Suppressor macrophage treated with lipopolysaccharide for 4 hours (primary cell): ENCODE data around the gene LRP2.
A peak's percentile ranks its signal among the peaks of the same experiment; 100 is the strongest.
"Not testable (repeated sequence)": the region's sequence is repeated elsewhere in the genome, so short reads cannot be mapped to it uniquely, and the experiment has no call there.

Source experiments
- DNase-seq: peaks from one replicate; pipeline ENCODE4 v3.0.0-alpha.2; 2020

LRP2 gene

DNA sequence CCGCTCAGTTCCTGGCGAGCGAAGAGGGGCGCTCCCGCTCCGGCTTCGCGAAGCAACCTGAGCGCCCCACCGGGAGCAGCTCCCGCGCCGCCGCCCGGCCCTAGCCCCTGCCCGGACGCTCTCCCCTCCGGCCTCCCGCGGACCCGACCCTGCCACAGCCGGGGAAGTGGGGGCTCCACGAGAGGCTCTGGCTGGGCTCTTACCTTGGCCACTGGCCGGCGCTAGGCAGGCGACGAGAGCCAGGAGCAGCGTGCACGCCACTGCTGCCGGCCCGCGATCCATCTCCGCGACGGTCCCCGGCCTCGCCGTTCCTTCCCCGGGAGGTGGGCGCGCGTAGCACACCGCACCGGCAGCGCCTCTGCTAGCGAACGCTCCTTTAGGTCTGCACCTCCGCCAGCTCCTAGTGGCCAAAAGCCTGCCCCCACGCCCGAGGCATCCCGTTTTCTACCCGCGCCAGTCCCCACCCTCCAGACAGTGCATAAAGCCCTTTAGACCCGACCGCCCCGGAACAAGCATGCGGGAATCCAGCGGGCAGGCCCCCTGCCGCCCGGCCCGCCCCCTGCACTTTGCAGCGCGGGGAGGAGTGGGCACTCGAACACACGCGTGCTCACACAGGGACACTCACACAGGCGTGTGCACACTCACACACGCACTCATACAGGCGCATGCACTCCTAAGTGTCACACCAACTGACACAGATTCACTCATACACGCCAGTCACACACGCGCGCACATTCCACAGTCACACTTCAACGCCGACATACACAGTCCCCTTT is at the start of gene LRP2:
LRP2 (minus strand) TSS at position 417 of the 776 bp plus-strand sequence; CDS start at position 282, 135 bp downstream.
- DNase-seq, result peak; percentile 15

DNA sequence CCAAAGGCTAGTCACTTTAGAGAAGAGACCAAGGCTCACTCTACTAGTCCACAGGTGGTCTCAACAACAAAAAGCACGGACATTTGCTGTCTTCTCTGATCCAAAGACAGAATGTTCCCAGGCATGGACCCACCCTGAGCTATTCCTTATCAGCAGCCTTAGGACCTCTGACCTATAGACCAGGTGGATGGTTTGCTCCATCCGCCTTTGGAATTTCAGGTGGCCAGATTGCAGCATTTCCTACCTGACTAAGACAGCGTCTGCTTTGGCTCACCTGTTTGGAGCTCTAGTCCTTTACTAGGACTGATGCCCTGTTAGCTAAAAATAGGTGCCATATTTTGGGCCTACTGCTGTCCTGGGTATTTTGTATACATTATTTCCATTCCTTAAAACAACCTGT is 44.6 kb upstream of the LRP2 start:
- no peak for DNase-seq

GRCh38 chr2:169399491-169399890 is 37.2 kb upstream of the LRP2 start:
- not testable (repeated sequence) for DNase-seq

- peak; percentile 6 for DNase-seq
Observed at GRCh38 chr2:169397697-169398096, 35.4 kb upstream of the LRP2 start.

DNA sequence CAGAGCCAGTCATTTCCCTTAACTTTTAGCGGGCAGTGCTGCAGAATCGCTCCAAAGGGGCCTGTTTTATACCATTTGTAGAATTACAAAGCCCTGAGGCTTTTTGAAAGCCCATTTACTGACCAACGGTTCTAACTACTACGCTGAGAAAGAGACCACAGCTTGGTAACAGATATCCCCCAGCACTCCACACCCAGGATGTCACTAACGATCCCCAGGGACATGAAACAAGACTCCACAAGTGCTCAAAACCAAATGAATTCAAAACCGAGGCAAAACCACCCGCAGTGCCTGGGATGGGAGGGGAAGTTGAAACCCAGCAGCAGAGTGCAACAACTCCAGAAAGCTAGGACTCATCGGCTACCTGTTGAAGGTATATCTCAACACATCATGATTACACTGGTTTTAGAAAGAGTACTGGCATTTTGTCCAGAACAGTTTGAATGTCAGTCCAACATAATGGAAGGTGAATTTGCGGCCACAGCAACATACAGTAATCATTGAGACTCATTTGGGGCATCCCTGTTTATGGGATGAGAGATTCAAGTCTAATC is 33.6 kb upstream of the LRP2 start:
- DNase-seq, result no peak

DNA sequence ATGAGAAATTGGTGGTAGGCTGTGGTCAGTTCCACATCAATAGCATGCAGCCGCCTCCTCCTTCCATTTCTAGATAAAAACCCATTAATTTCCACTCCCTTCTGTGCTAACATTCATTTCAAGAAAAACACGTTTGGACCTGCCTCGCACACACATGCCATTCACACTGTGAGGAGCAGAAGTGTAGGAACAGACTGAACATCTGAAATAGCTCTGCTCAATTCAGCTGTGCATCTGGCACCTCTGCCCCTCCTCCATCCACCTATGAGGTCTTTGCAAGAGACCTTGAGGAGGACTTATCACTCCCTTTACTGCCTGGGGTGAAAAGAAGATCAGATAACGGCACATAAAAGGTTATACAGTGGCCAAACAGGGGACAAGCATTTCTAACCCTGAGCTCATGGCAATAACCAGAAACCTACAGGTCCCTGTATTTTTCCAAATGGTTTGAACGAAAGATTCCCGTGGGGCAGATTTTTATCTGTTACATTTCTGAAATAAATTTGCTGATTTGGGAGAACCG is 30.8 kb upstream of the LRP2 start:
- no peak for DNase-seq

DNA sequence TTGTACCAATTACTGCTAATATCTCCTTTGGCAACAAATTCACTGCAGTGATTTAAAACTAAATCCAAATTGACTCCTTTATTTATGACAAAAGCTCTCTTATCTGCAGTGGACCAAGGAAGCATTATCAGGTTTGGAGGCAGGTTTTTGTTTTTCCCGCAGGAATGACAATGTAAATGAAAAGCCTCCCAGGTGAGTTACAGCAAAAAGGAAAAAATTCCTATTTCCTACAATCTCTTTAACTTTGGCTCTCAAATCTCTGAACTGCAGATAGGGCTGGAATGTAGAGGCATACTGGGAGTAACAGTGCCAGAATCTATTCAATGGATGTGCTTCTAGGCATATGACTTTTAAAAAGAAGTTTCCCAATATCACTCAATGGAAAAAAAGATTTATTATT is 28.9 kb upstream of the LRP2 start:
- DNase-seq, result no peak

GRCh38 chr2:169388161-169388560 is 25.8 kb upstream of the LRP2 start:
- DNase-seq, result no peak

GRCh38 chr2:169386722-169387121 is 24.4 kb upstream of the LRP2 start:
- no peak for DNase-seq

DNA sequence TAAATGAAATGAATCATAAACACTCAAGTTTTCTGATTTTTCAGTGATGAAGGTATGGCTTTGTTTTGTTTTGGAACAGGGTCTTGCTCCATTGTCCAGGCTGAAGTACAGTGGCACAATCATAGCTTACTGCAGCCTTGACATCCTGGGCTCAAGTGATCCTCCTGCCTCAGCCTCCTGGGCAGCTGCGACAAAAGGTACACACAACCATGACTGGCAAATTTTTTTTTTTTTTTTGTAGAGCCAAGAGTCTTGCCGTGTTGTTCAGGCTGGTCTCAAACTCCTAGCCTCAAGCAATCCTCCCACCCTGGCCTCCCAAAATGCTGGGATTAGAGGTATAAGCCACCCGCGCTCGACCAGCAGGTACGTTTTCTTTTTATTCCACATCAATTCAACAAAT is 22.5 kb upstream of the LRP2 start:
- no peak for DNase-seq

DNA sequence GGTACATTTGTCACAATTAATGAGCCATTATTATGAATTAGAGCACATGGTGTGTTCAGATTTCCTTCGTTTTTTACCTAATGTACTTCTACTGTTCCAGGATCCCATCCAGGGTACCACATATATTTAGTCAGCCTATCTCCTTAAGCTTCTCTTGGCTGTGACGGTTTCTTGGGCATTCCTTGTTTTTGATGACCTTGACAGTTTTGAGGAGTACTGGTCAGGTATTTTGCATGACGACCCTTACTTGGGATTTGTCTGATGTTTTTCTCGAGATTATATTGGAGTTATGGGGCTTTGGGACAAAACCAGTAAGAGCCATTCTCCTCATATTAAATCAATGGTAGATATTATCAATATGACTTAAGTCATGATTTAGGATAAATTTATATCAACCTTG is 10.2 kb upstream of the LRP2 start:
- DNase-seq, result no peak

DNA sequence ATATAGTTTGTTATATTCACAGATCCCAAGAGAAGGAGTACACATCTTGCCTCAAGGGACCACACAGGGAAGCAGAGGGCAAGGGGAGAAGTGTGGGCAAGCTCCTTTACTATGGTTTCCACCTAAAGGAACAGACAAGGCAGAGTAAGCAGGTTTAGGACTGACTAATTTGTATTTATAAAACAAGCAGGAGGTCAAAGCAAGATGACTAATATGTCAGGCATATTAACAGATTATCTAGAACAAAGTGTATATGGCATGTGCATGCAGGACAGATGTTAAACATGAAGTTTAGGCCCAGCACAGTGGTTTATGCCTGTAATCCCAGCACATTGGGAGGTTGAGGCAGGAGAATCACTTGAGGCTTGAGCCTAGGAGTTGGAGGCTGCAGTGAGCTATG is 3.7 kb upstream of the LRP2 start:
- no peak for DNase-seq

- DNase-seq, result peak; percentile 53
Observed at GRCh38 chr2:169365029-169365480, 2.7 kb upstream of the LRP2 start.

DNA sequence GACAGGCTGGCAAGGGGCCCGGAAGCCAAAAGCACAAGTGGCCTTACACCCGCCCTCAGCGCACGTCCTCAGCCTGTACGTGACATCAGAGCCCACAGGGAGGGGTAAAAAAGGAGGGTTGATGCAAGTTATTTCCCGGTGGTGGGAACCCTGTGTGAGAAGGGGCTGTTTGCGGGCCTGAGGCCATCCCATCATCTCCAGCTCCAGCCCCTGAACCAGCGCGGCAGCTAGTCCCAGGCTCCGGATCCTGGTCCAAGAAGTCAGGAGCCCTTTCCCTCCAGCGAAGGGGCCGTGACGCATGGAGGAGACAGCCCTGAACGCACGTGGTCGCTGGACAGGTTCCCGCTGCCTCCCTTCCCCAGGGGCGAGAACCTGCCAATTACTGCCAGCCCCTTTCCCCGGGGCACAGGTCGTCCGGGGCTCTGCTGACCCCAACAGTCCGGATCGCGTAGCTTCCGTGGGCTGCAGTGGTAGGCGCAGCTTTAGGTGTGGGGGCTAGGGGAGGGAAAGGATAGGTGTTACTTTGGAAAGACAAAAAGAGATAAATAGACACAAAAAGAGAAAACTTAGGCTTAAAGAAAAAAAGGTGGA is 1.3 kb upstream of the LRP2 start:
- peak; percentile 68 for DNase-seq

GRCh38 chr2:169362894-169363559 is 693 bp upstream of the LRP2 start:
- peak; percentile 38 for DNase-seq

GRCh38 chr2:169361706-169362117 is 622 bp downstream of the LRP2 start:
- peak; percentile 11 for DNase-seq

DNA sequence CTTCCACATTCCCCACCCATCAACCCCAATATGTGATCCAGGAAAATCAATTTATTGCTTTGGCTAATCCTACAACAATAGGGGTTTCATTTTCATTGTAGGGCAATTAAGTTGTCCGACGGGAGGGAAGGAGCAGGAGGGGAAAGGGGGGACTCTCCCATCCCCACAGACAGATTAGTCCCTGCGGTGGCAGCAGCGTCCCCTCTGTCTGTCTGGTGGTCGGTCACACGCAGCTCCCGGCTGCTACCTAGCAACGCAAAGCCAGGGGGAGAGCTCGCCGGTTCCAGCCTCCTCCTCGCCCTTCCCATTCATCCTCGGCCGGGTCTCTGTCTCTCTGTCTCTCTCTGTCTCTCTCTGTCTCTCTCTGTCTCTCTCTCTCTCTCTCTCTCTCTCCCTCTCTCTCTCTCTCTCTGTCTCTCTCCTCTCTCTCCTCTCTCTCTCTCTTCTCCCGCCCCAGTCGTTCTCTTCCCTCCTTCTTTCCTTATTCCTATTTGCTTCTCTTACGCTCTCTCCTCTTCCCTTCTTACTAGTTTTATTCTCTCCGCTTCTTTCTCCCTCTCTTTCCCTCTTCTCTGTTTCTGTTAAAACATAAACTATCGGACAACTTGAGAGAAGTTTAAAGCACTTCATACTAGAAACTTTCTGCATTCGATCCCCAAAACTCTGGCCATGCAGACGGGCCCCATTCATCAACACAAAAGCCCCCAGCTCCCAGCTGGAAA is 1.2 kb downstream of the LRP2 start:
- DNase-seq, result no peak

GRCh38 chr2:169358016-169358415 is 4.3 kb downstream of the LRP2 start:
- DNase-seq, result no peak

DNA sequence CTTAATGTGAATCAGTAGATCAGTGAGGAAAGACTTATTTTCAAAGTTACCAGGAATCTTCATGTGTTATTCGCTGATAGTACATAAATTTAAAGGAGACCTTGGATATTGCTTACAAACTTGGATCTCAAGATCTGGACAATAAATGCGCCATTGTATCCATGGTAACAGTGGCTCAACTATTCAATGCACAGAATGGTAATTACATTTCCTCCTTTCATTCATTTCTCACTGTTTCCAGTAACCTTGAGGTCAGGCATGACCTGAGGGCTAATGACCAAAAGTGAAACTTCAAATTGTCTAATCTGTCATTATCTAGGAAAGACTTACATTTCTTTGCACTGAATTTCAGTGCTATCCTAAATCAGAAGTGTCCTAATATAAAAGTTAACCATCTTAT is 8.1 kb downstream of the LRP2 start:
- DNase-seq, result peak; percentile 6

GRCh38 chr2:169351725-169352124 is 10.6 kb downstream of the LRP2 start:
- DNase-seq, result no peak

DNA sequence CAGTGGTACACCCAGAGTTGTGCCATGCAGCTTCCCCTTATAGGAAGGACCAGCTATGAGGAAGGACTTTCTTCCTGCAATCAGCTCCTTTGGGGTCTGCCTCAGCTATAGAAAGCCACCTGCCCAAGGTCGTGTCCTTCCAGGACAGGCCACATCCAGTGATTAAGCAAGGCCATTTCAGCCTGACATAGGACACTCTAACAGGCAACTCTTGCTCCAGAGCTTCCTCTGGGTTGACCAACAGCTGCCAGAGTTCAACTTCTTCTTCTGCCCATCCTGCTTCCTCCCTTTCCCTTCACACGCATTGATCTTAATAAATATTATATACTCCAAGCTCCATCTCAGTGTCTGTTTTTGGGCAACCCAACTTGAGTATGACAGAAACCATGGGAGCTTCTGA is 12.8 kb downstream of the LRP2 start:
- peak; percentile 16 for DNase-seq

GRCh38 chr2:169348321-169349024 is 13.9 kb downstream of the LRP2 start:
- DNase-seq, result no peak
